Left lobe of liver (tissue), 2 donors: Measurements from ENCODE around the gene OR1A2. TPM values are rescaled to one million over a fixed set of nuclear protein-coding genes. Genes with fewer than 3 reads are reported as not detected.
"Not testable (repeated sequence)": the region's sequence is repeated elsewhere in the genome, so short reads cannot be mapped to it uniquely, and the experiment has no call there.

ENCODE experiments used
- ATAC-seq: fragments of 200-7000 bp; cut with Tn5 transposase; one replicate; pipeline ENCODE4 v1.9.1; 2020; ENCODE audit warnings: mild to moderate bottlenecking, moderate library complexity
- DNase-seq: peaks from one replicate; pipeline ENCODE4 v3.0.0-alpha.2; 2020; ENCODE audit warnings: low spot score
- total RNA-seq: library from RNA; stranded (reverse); gene quantifications from one replicate; pipeline ENCODE4 v1.2.1, GENCODE V29; 2021
- donor health status: DM: no; HTN: no; CAD: no; lungs with moderate emphysema.
- donor health status: DM: no; HTN: yes; CAD: no.

Gene OR1A2, protein sequence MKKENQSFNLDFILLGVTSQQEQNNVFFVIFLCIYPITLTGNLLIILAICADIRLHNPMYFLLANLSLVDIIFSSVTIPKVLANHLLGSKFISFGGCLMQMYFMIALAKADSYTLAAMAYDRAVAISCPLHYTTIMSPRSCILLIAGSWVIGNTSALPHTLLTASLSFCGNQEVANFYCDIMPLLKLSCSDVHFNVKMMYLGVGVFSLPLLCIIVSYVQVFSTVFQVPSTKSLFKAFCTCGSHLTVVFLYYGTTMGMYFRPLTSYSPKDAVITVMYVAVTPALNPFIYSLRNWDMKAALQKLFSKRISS
- total RNA-seq = not detected

- no peak for ATAC-seq
- no peak for DNase-seq
Observed at GRCh38 chr17:3197219-3197618, at the start of gene OR1A2. OR1A2 (plus strand) TSS chr17:3197519; CDS start chr17:3197519, 0 bp downstream.

- DNase-seq (no peak), ATAC-seq (no peak)
Observed at GRCh38 chr17:3157218-3157617, 40.1 kb upstream of the OR1A2 start.

DNA sequence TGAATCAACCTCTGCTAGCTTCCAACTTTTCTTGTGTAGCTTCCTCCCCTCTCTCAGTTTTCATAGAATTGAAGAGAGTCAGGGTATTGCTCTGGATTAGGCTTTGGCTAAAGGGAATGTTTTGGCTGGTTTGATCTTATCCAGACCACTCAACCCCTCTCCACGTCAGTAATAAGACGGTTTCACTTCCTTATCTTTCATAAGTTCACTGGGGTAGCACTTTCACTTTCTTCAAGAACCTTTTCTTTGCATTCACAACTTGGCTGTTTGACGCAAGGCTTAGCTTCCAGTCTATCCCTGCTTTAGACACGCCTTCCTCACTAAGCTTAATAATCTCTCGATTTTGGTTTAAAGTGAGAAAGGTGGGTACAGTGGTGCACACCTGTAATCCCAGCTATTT, 29.7 kb upstream of the OR1A2 start:
- DNase-seq = no peak
- no peak for ATAC-seq

DNA sequence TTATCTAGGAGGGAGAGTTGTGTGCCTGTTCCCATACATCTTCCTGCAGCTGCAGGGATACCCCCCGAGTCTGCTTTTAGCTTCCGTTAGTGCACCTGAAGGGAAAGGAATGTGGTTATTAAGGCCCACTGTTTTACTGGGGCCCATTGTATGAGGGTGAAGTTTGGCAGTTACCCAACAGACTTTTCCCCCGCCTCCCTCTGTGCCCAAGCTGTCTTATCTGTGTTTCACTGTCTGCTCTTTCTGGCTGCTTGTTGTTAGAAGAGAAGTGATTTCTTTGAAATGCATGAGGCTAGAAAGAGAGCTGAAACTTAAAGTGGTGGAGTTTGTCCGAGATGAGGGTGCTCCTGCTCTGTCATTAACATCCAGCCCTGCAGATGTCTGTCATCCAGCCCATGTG, 7.4 kb upstream of the OR1A2 start:
- ATAC-seq (no peak), DNase-seq (no peak)

- ATAC-seq = no peak
Observed at GRCh38 chr17:3207367-3207766, 10.0 kb downstream of the OR1A2 start, which contains the start of gene OR1A1. OR1A1 (plus strand) TSS chr17:3207667; CDS start chr17:3215621, 7,954 bp downstream.

GRCh38 chr17:3208484-3208883, 11.2 kb downstream of the OR1A2 start:
- no peak for DNase-seq
- no peak for ATAC-seq

More at GRCh38 chr17:3207367-3207766, 10.0 kb downstream of the OR1A2 start, which contains the start of gene OR1A1:
- no peak for DNase-seq

GRCh38 chr17:3213001-3213400, 15.7 kb downstream of the OR1A2 start:
- no peak for DNase-seq
- no peak for ATAC-seq

- DNase-seq (no peak), ATAC-seq (no peak)
Observed at GRCh38 chr17:3213587-3213986, 16.3 kb downstream of the OR1A2 start.

DNA sequence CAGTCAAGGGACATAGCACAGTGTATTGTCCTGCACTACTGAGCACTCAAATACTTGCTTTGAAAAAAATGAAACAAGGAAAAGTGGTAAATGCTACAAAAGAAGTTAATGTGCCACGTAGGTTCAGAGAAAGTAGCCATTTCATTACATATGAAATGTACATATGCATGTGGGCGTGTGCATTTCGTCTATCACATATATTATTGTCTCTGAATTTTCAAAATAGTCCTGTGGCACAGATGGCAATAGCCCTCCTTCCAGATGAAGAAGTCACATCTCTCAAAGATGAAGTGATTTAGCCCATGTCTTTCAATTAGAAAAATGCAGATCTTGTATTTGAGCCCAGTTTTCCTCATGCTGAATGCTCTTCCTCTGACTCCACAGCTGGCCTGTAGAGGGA, 22.7 kb downstream of the OR1A2 start:
- not testable (repeated sequence) for DNase-seq, ATAC-seq

DNA sequence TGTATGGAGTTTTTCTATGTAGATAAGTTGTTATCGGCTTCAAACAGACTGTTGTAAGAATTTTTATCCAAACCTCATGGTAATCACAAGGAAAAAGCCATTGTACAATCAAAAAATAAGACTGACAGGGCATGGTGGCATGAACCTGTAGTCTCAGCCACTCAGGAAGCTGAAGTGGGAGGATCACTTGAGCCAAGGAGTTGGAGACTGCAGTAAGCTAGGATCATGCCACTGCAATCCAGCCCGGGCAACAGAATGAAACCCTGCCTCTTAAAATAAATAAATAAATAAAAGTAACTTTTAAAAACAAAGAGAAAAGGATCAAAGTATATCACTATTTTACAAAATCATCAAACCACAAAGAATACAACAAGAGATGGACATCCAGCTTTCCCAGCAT, 24.5 kb downstream of the OR1A2 start:
- DNase-seq (no peak), ATAC-seq (no peak)

GRCh38 chr17:3222505-3222904, 25.2 kb downstream of the OR1A2 start:
- ATAC-seq (no peak), DNase-seq (no peak)

DNA sequence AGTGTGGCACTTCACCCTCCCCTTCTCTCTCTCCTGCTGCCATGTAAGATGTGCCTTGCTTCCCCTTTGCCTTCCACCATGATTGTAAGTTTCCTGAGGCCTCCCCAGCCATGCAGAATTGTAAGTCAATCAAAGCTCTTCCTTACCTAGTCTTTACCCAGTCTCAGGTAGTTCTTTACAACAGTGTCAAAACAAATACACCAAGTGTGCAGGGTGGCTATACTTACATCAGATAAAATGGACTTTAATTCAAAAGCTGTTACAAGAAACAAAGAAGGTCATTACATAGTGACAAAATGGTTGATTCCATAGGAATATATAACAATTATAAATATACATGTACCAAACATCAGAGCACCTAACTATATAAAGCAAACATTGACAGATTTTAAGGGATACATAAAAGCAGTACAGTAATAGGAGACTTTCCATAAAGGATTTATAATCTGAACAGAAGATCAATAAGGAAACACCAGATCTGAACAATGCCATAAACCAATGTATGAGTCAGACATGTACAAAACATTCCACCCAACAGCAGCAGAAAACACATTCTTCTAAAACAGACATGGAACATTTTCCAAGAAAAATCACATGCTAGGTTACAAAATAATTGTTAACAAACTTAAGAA, 27.5 kb downstream of the OR1A2 start:
- ATAC-seq = not testable (repeated sequence)

DNA sequence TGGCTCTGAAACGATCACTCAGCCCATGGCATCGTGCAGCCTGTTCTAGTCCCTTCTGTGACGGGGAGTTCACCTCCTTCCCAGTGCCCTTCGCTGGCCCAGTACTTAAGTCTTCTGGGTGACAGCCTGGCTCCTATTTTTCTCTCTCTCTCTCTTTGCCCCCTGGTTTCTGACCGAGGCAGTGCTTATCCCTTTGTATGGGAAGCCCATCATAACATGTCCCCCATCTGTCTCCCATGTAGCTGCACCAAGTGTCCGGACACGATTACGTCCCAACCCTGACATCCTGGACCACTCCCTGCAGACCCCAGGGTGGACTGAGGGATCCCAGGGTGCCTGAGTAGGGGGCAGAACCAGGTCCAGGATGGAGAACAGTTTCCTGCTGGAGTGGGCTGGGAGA, 35.0 kb downstream of the OR1A2 start:
- not testable (repeated sequence) for ATAC-seq, DNase-seq

More for the DNA sequence above, 27.5 kb downstream of the OR1A2 start:
- not testable (repeated sequence) for DNase-seq

DNA sequence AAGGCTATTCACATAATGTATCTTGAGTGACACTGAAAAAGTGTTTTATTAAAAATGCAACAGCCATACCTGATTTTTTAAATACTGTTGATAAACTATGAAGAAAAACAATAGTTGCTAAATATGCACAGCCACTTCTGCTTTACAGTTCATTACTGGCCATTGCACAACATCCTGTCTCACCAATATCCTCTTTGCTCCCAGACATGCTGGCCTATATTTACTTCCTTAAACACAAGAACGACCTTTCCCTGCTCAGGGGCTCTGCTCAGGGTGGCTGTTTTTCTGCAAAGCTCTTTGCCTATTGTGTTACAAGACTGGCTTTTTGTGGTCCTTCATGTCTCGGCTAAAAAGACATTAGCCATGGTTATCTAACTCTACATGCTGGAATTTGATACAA, 41.4 kb downstream of the OR1A2 start:
- ATAC-seq = peak; percentile 60
- not testable (repeated sequence) for DNase-seq

DNA sequence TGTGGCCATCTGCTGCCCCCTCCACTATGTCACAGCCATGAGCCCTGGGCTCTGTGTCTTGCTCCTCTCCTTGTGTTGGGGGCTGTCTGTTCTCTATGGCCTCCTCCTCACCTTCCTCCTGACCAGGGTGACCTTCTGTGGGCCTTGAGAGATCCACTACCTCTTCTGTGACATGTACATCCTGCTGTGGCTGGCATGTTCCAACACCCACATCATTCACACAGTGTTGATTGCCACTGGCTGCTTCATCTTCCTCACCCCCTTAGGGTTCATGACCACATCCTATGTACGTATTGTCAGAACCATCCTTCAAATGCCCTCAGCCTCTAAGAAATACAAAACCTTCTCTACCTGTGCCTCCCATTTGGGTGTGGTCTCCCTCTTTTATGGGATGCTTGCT, 43.7 kb downstream of the OR1A2 start:
- not testable (repeated sequence) for ATAC-seq, DNase-seq

DNA sequence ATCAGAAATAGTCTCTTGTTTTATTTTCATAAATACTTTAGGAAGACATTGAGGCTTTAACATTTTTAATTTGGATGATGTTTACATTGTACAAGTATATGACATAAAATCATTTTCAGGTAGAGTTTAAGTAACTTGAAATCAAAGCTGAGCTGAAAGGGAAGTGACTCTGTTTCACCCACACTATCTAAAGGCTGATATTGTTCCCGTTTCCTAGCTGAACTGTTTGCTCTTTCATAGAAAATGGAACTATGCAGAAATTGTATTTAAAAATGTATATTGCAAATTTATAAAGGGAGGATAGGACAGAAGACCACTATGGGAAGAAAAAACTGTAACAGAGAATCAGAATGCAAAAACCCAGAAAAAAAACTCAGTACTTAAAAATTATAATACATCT, 47.5 kb downstream of the OR1A2 start:
- ATAC-seq, DNase-seq: not testable (repeated sequence)

Other genes with a start within 250 kb of the OR1A2 start
- gene OR1D5, start 133.9 kb upstream of the OR1A2 start, total RNA-seq = not detected
- not detected for gene OR1D2, start 93.1 kb upstream of the OR1A2 start, total RNA-seq
- gene OR1G1, start 70.0 kb upstream of the OR1A2 start, total RNA-seq = not detected
- not detected for gene OR1A1, start 10.1 kb downstream of the OR1A2 start, total RNA-seq
- not detected for gene OR3A1, start 100.8 kb downstream of the OR1A2 start, total RNA-seq
- gene OR3A2, start 188.8 kb downstream of the OR1A2 start, total RNA-seq = not detected
- not detected for gene OR1E1, start 200.9 kb downstream of the OR1A2 start, total RNA-seq
- gene OR3A3, start 213.9 kb downstream of the OR1A2 start, total RNA-seq = not detected
- gene OR1E2, start 236.3 kb downstream of the OR1A2 start, total RNA-seq = not detected